GM12878 (cell line): Measurements from ENCODE around the gene IQGAP1. TPM values are rescaled to one million over a fixed set of nuclear protein-coding genes. Genes with fewer than 3 reads are reported as not detected.
A peak's percentile ranks its signal among the peaks of the same experiment; 100 is the strongest.

Experiments
- ATAC-seq: fragments of 200-7000 bp; cut with Tn5 transposase; 3 replicates; pipeline ENCODE4 v1.9.1; 2020; ENCODE audit warnings: mild to moderate bottlenecking, moderate library complexity
- BruUV-seq: library from RNA; stranded (reverse); fragments of 400-500 nt; replicated peaks from 2 replicates; lab custom pipeline; 2021; lab: Mats Ljungman, UMichigan
- CTCF ChIA-PET: fragments of 300-600 bp; sonication (Branson Sonifier 250); formaldehyde crosslinking; extraction: SDS; loops from one replicate; lab custom pipeline; 2021; ENCODE audit warnings: inconsistent platforms; lab: Yijun Ruan, JAX
- POLR2A ChIA-PET: fragments of 350-600 bp; formaldehyde crosslinking; extraction: SDS; loops from one replicate; lab custom pipeline; 2021; ENCODE audit warnings: inconsistent platforms; lab: Charles Lee
- RAD21 ChIA-PET: fragments of 300-600 bp; sonication (Branson Sonifier 250); formaldehyde crosslinking; loops from one replicate; lab custom pipeline; 2023; ENCODE audit warnings: antibody characterized with exemption; ENCODE audit not compliant: unreplicated experiment; lab: Charles Lee
- SMC1A ChIA-PET: fragments of 300-600 bp; sonication (Branson Sonifier 250); formaldehyde crosslinking; loops from one replicate; lab custom pipeline; 2023; ENCODE audit not compliant: unreplicated experiment, uncharacterized antibody; lab: Charles Lee
- DNase-seq: peaks from one replicate; pipeline ENCODE4 v3.0.0-alpha.2; 2011; ENCODE audit warnings: low read depth, low spot score
- FAIRE-seq: peaks from 3 replicates; lab custom pipeline; 2011; peaks lifted over from hg19 to GRCh38; lab: Jason Lieb, UNC
- H2AFZ ChIP-seq: 2 replicates; pipeline ENCODE4 v1.6.0; 2011; ENCODE audit warnings: low read depth, low read length, control low read depth; ENCODE audit not compliant: control insufficient read depth
- H3K27ac ChIP-seq: 2 replicates; pipeline ENCODE4 v1.5.1; 2011; ENCODE audit warnings: control low read depth; ENCODE audit not compliant: control insufficient read depth, insufficient read depth
- H3K27me3 ChIP-seq, 2 experiments: replicated peaks in 1 of 2; 2 replicates each; pipeline versions ENCODE4 v1.6.0 to v1.6.1; 2011; ENCODE audit warnings: low read length in 1 of 2; ENCODE audit not compliant: control insufficient read depth in 2 of 2, insufficient read depth in 2 of 2
- H3K36me3 ChIP-seq, 2 experiments: 2 replicates each; pipeline ENCODE4 v1.5.1; 2011; ENCODE audit warnings: low read length in 1 of 2; ENCODE audit not compliant: control insufficient read depth in 2 of 2, insufficient read depth in 2 of 2
- H3K4me1 ChIP-seq: 2 replicates; pipeline ENCODE4 v1.6.1; 2011; ENCODE audit warnings: mild to moderate bottlenecking, low read length, moderate library complexity, mixed read lengths; ENCODE audit not compliant: control insufficient read depth, insufficient read depth
- H3K4me2 ChIP-seq: 2 replicates; pipeline ENCODE4 v1.6.0; 2011; ENCODE audit warnings: control low read depth; ENCODE audit not compliant: control insufficient read depth, insufficient read depth
- H3K4me3 ChIP-seq: fragments of 200-600 bp; sonication (generic); 2 replicates; pipeline ENCODE4 v1.5.1; 2016
- H3K79me2 ChIP-seq: 2 replicates; pipeline ENCODE4 v1.6.0; 2011; ENCODE audit warnings: low read length; ENCODE audit not compliant: control insufficient read depth, insufficient read depth
- H3K9ac ChIP-seq: 2 replicates; pipeline ENCODE4 v1.8.0; 2011; ENCODE audit warnings: low read length, control low read depth, mixed read lengths; ENCODE audit not compliant: control insufficient read depth, insufficient read depth
- H3K9me3 ChIP-seq: replicated peaks from 3 replicates; pipeline ENCODE4 v1.5.1; 2011; ENCODE audit warnings: mild to moderate bottlenecking, low read length; ENCODE audit not compliant: control insufficient read depth, insufficient read depth
- H4K20me1 ChIP-seq: 2 replicates; pipeline ENCODE4 v1.6.0; 2011; ENCODE audit not compliant: control insufficient read depth, insufficient read depth
- ATF7 ChIP-seq: fragments of 450-650 bp; IDR thresholded peaks from 2 replicates; pipeline ENCODE4 v1.6.1; 2016; ENCODE audit warnings: low read depth, mild to moderate bottlenecking
- BCL11A ChIP-seq: IDR thresholded peaks from 2 replicates; pipeline ENCODE4 v1.6.1; 2011; ENCODE audit warnings: low read depth, low read length
- CREB1 ChIP-seq: IDR thresholded peaks from 2 replicates; pipeline ENCODE4 v1.6.1; 2012; ENCODE audit warnings: low read depth, mild to moderate bottlenecking, inconsistent platforms
- EZH2 ChIP-seq: IDR thresholded peaks from 2 replicates; pipeline ENCODE4 v1.6.1; 2012; ENCODE audit warnings: low read depth, mild to moderate bottlenecking, control low read depth, inconsistent platforms, low read length, borderline replicate concordance; ENCODE audit not compliant: control insufficient read depth
- HCFC1 ChIP-seq: fragments of 150-350 bp; IDR thresholded peaks from 2 replicates; pipeline ENCODE4 v1.6.1; 2014; ENCODE audit warnings: low read length
- IKZF2 ChIP-seq, 2 experiments: fragments of 450-650 bp; IDR thresholded peaks; 2 replicates each; pipeline ENCODE4 v1.6.1; 2017; ENCODE audit warnings: mild to moderate bottlenecking in 2 of 2, moderate library complexity in 2 of 2
- MYC ChIP-seq: IDR thresholded peaks from 2 replicates; pipeline ENCODE4 v1.6.1; 2011; ENCODE audit warnings: mild to moderate bottlenecking, low read length, moderate library complexity, inconsistent platforms; ENCODE audit not compliant: insufficient read depth, insufficient replicate concordance, insufficient read length, severe bottlenecking
- NBN ChIP-seq: fragments of 450-650 bp; IDR thresholded peaks from 2 replicates; pipeline ENCODE4 v1.6.1; 2016
- NFYA ChIP-seq: IDR thresholded peaks from 2 replicates; pipeline ENCODE4 v1.6.1; 2011; ENCODE audit warnings: low read depth, mild to moderate bottlenecking, low read length, improper control_type of control experiment, borderline replicate concordance
- NR2C1 ChIP-seq: fragments of 450-650 bp; IDR thresholded peaks from 2 replicates; pipeline ENCODE4 v1.6.1; 2017; ENCODE audit warnings: antibody characterized with exemption, mild to moderate bottlenecking, moderate library complexity
- POLR2A ChIP-seq: IDR thresholded peaks from 2 replicates; pipeline ENCODE4 v1.6.1; 2011; ENCODE audit warnings: low read depth, mild to moderate bottlenecking, low read length
- RELB ChIP-seq: fragments of 450-650 bp; IDR thresholded peaks from 2 replicates; pipeline ENCODE4 v1.6.1; 2017; ENCODE audit warnings: low read depth, mild to moderate bottlenecking, moderate library complexity
- RFX5 ChIP-seq: IDR thresholded peaks from 2 replicates; pipeline ENCODE4 v1.6.1; 2011; ENCODE audit warnings: low read depth, low read length, improper control_type of control experiment
- RUNX3 ChIP-seq: IDR thresholded peaks from 2 replicates; pipeline ENCODE4 v1.6.1; 2012; ENCODE audit warnings: low read length, inconsistent platforms
- ZNF592 ChIP-seq: fragments of 450-650 bp; IDR thresholded peaks from 2 replicates; pipeline ENCODE4 v1.6.1; 2017; ENCODE audit warnings: mild to moderate bottlenecking, moderate library complexity
- WGBS: methylation state at CpG from one replicate; pipeline ENCODE4 v1.1.6; 2016; ENCODE audit warnings: low lambda C conversion rate; ENCODE audit not compliant: insufficient replicate concordance, insufficient coverage; ENCODE audit errors: missing lambda C conversion rate; 5-methylcytosine and 5-hydroxymethylcytosine counted together
- in situ Hi-C: fragments of 300-500 bp; cut with MboI; formaldehyde crosslinking; loops from 9 replicates; pipeline ENCODE4 v1.14.3; 2018; ENCODE audit warnings: mixed read lengths
- intact Hi-C: fragments of 100-400 bp; cut with micrococcal nuclease; formaldehyde crosslinking; loops from one replicate; pipeline ENCODE4 v1.14.2; 2022; ENCODE audit not compliant: unreplicated experiment
- polyA plus RNA-seq, 11 experiments: library from polyadenylated mRNA; depleted of rRNA in 4 of 11; unstranded in 6 of 11; stranded (reverse) in 5 of 11; fragments of >200 nt; fragmentation: Nextera tagmentation in 4 of 11; fragmentation: Illumina TruSeq in 1 of 11; extraction: Ambion mirVana in 4 of 11; extraction: Trizol in 1 of 11; gene quantifications; 1 replicate in 1 of 11; 2 replicates in 10 of 11; pipeline versions ENCODE4 v1.2.1 to v1.2.3, GENCODE V29; 2011 to 2016; ENCODE audit warnings: inconsistent platforms in 2 of 11, missing spikeins in 2 of 11, low read depth in 1 of 11
- total RNA-seq, 4 experiments: library from RNA; depleted of rRNA in 3 of 4; stranded (reverse); fragments of >200 nt in 3 of 4; fragmentation: Illumina TruSeq in 1 of 4; extraction: Trizol in 1 of 4; gene quantifications; 2 replicates each; pipeline versions ENCODE4 v1.2.1 to v1.2.3, GENCODE V29; 2013 to 2021
- TF ChIP-seq, protein P1 (sequence below): fragments of 450-650 bp; IDR thresholded peaks from 2 replicates; pipeline ENCODE4 v1.6.1; 2016; ENCODE audit warnings: mild to moderate bottlenecking
- TF ChIP-seq, protein P2 (sequence below): IDR thresholded peaks from 2 replicates; pipeline ENCODE4 v1.6.1; 2011; ENCODE audit warnings: low read depth, mild to moderate bottlenecking, low read length, moderate library complexity, borderline replicate concordance; ENCODE audit errors: extremely low read depth

IQGAP1 gene
- total and polyA plus RNA-seq, 10 of the 15 experiments (the other 5 are each of a cell fraction or from before 2014, with no cell fraction given), result 65.2 to 250 (median 112) TPM

DNA sequence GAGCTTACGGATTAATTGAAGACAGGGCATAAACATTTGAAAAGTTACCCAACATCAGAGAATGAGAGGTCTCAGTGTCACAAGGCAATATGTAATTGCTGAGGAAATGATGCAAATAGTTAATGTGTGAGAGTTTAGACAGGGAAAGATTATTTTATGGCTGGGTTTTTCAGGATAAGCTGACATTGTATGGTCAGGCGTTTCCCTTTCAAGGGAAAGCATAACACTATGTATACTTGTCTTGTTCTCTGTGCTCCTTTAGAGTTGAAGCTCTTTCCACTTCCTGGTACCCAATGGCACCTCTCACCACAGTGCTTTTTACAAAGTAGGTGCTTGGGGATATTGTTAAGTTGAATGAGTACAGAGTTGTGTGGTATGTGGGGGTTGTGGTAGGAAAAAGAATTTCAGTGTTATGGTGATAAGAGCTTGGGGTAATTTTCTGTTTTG, 19.9 kb downstream of the IQGAP1 start:
- H3K4me3 ChIP-seq, result no peak overlapping the region
- no peaks in the 10 kb centered on the region for H3K27me3 ChIP-seq
- H2AFZ ChIP-seq, result no peak overlapping the region
- peaks cover 68% of the 10 kb centered on the region for H3K79me2 ChIP-seq
- in situ Hi-C loops (no loop called here), intact Hi-C loops (no loop called here)
- no peaks in the 10 kb centered on the region for H4K20me1 ChIP-seq
- ChIA-PET RAD21 (interaction anchor here (0.6 to 1.2 kb wide), 3 partner anchors 19 to 93 kb away, joined by 4 to 5 read pairs (median 4); partner anchors contain the start of gene IQGAP1), CTCF (interaction anchor here (0.7 to 1.9 kb wide), 4 partner anchors 10 to 115 kb away, joined by 3 to 6 read pairs (median 4); no protein-coding TSS in a partner anchor), SMC1A (interaction anchor here (0.7 to 1.9 kb wide), 12 partner anchors 11 to 384 kb away, joined by 3 to 7 read pairs (median 3); no protein-coding TSS in a partner anchor), POLR2A (interaction anchor here (0.6 to 2.0 kb wide), 9 partner anchors 12 to 111 kb away, joined by 3 to 11 read pairs (median 3); partner anchors contain the start of gene IQGAP1)
- H3K4me1 ChIP-seq, result peaks cover 13% of the 10 kb centered on the region
- H3K4me2 ChIP-seq, result peak overlapping the region; percentile 32; the same call in 1 of the 2 replicates
- ATAC-seq (peak; percentile 80), DNase-seq (no peak), FAIRE-seq (peak; percentile 92)
- peaks cover 2% of the 10 kb centered on the region; the same call in 1 of the 3 replicates for H3K9me3 ChIP-seq
- no TSS peak for BruUV-seq
- peak overlapping the region; percentile 22; the same call in 1 of the 2 replicates for H3K27ac ChIP-seq
- WGBS, result 97% methylated on average over 2 of the region's 2 CpGs
- H3K9ac ChIP-seq, result no peak overlapping the region
- peaks cover 0 to 2% of the 10 kb centered on the region in 2 experiments; a peak in 1 of 4 replicates for H3K36me3 ChIP-seq
- TF ChIP-seq, protein P1, sequence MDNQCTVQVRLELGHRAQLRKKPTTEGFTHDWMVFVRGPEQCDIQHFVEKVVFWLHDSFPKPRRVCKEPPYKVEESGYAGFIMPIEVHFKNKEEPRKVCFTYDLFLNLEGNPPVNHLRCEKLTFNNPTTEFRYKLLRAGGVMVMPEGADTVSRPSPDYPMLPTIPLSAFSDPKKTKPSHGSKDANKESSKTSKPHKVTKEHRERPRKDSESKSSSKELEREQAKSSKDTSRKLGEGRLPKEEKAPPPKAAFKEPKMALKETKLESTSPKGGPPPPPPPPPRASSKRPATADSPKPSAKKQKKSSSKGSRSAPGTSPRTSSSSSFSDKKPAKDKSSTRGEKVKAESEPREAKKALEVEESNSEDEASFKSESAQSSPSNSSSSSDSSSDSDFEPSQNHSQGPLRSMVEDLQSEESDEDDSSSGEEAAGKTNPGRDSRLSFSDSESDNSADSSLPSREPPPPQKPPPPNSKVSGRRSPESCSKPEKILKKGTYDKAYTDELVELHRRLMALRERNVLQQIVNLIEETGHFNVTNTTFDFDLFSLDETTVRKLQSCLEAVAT, result peak; percentile 69; the same call in 1 of the 2 replicates
- TF ChIP-seq ZNF592 (no peak), CREB1 (no peak), RUNX3 (peak; percentile 64), IKZF2 (IDR thresholded peaks at IDR 0.05) (peak in 1 of 2 experiments; percentile 58; a peak in 2 of 4 replicates), RFX5 (no peak), RELB (peak; percentile 26; the same call in 1 of the 2 replicates), NR2C1 (no peak), MYC (no peak), HCFC1 (no peak), POLR2A (no peak), BCL11A (no peak), ATF7 (no peak), NBN (0 out of 2 replicates have a peak, but pooled peaks have one; percentile 29), EZH2 (no peak), NFYA (no peak)
- TF ChIP-seq, protein P2, sequence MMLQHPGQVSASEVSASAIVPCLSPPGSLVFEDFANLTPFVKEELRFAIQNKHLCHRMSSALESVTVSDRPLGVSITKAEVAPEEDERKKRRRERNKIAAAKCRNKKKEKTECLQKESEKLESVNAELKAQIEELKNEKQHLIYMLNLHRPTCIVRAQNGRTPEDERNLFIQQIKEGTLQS, result no peak
